ENCODE results near the gene MT1M.

GRCh38 chr16:56607675-56608042 is 24.8 kb upstream of the MT1M start:
- TF ChIP-seq CTCF (IDR thresholded peaks at IDR 0.05) (no peak), EP300 (IDR thresholded peaks at IDR 0.05) (no peak), POLR2A (IDR thresholded peaks at IDR 0.05) (no peak)

Measured in tibial nerve (tissue), 4 donors.